ENCODE measurements around the gene AR. TPM values are rescaled to one million over a fixed set of nuclear protein-coding genes. Genes with fewer than 3 reads are reported as not detected.

Gene AR
- total and polyA plus RNA-seq, 9 of the 15 experiments (the other 6 are each of a cell fraction or from before 2014, with no cell fraction given), result 0.01 to 0.04 (median 0.01) TPM; not detected in 6

GRCh38 chrX:67607466-67607865, 63.6 kb downstream of the AR start (continued):
- TF ChIP-seq NFXL1 (CRISPR knock-in tag; IDR thresholded peaks at IDR 0.05) (no peak), RB1 (IDR thresholded peaks at IDR 0.05; ENCODE audit: low read depth) (no peak), MTA3 (IDR thresholded peaks at IDR 0.05; ENCODE audit: borderline replicate concordance) (no peak), ELK1 (CRISPR knock-in tag; IDR thresholded peaks at IDR 0.05) (no peak), KLF13 (tag; IDR thresholded peaks at IDR 0.05; ENCODE audit: borderline replicate concordance, low read depth) (no peak), ZC3H11A (IDR thresholded peaks at IDR 0.05; ENCODE audit: low read depth, low read length) (no peak), ZFX (CRISPR knock-in tag; IDR thresholded peaks at IDR 0.05) (no peak), STAT5B (CRISPR knock-in tag; IDR thresholded peaks at IDR 0.05) (no peak), MITF (IDR thresholded peaks at IDR 0.05) (no peak), ZNF584 (CRISPR knock-in tag; IDR thresholded peaks at IDR 0.05; ENCODE audit: low read depth) (no peak)

GRCh38 chrX:67610282-67610681, 66.5 kb downstream of the AR start:
- POLR2A ChIA-PET, result no interaction called here
- no peak for FAIRE-seq
- DNase-seq (ENCODE audit: extremely low read depth in 1 of 4, low spot score in 3 of 4), result no peak
- no peak for TF ChIP-seq ZNF146 (CRISPR knock-in tag; IDR thresholded peaks at IDR 0.05; ENCODE audit: unreplicated experiment)
- no peak for TF ChIP-seq MTA1 (IDR thresholded peaks at IDR 0.05; ENCODE audit: borderline replicate concordance)
- TF ChIP-seq TAF9B (IDR thresholded peaks at IDR 0.05; ENCODE audit: partially characterized antibody), result no peak
- no peak for TF ChIP-seq ZNF280B (CRISPR knock-in tag; IDR thresholded peaks at IDR 0.05)
- no peak for TF ChIP-seq THRB (CRISPR knock-in tag; conservative IDR thresholded peaks at IDR 0.05)
- TF ChIP-seq BACH1 (tag; IDR thresholded peaks at IDR 0.05), result no peak
- no peak for TF ChIP-seq GTF2F1 (IDR thresholded peaks at IDR 0.05; ENCODE audit: low read depth, low read length)
- TF ChIP-seq BRD4 (IDR thresholded peaks at IDR 0.05), result no peak
- no peak for TF ChIP-seq NONO (IDR thresholded peaks at IDR 0.05; ENCODE audit: low read depth in 2 of 2, low read length in 1 of 2)

More at GRCh38 chrX:67610282-67610681, 66.5 kb downstream of the AR start:
- in situ Hi-C loops (cut with MboI), result no loop called here
- H3K4me3 ChIP-seq, result no peak overlapping the region
- ATAC-seq, result no peak
- H3K9ac ChIP-seq (ENCODE audit: insufficient read depth in 1 of 2, low read depth in 2 of 2, low read length in 2 of 2), result no peak overlapping the region
- intact Hi-C loops (cut with micrococcal nuclease), result no loop called here
- no peak overlapping the region for H3K4me2 ChIP-seq (ENCODE audit: insufficient read depth, low read length)
- H2AFZ ChIP-seq (ENCODE audit: low read depth, low read length), result no peak overlapping the region
- no peak overlapping the region for H3K27ac ChIP-seq (ENCODE audit: extremely low read depth, low read depth, low read length)
- H3K9me1 ChIP-seq (ENCODE audit: control insufficient read depth, insufficient read depth, low read length), result no peaks in the 10 kb centered on the region
- no peaks in the 10 kb centered on the region for H3K9me3 ChIP-seq (replicated peaks; ENCODE audit: control insufficient read depth, insufficient read depth, low read depth, low read length)
- CTCF ChIA-PET (ENCODE audit: low intra/inter-chr PET ratio), result no interaction called here
- no peaks in the 10 kb centered on the region for H4K20me1 ChIP-seq (replicated peaks; ENCODE audit: control insufficient read depth, insufficient read depth, low read length)
- H3K4me1 ChIP-seq (replicated peaks in 1 of 2; ENCODE audit: control insufficient read depth in 2 of 2, insufficient read depth in 2 of 2, low read length in 2 of 2), result no peaks in the 10 kb centered on the region
- H3K79me2 ChIP-seq (ENCODE audit: control insufficient read depth, insufficient read depth, low read length), result no peaks in the 10 kb centered on the region
- no peaks in the 10 kb centered on the region for H3K36me3 ChIP-seq (ENCODE audit: control insufficient read depth, insufficient read depth, low read length)
- WGBS (ENCODE audit: insufficient coverage, low coverage, missing lambda C conversion rate), result 0% methylated on average over 1 of the region's 1 CpG
- BruUV-seq (replicated peaks), result no TSS peak
- no peaks in the 10 kb centered on the region for H3K27me3 ChIP-seq (ENCODE audit: control insufficient read depth in 2 of 2, insufficient read depth in 2 of 2, low read length in 2 of 2)

Measured in K562 (cell line).